PC-9 (cell line): ENCODE measurements around the gene TMEM43. TPM values are rescaled to one million over a fixed set of nuclear protein-coding genes. Genes with fewer than 3 reads are reported as not detected.

ENCODE experiments used
- BruUV-seq: library from RNA; stranded (reverse); fragments of 400-500 nt; replicated peaks from 2 replicates; lab custom pipeline; 2021; lab: Mats Ljungman, UMichigan
- CTCF ChIA-PET: fragments of 300-600 bp; sonication (Branson Sonifier 250); formaldehyde crosslinking; loops from one replicate; lab custom pipeline; 2022; ENCODE audit warnings: antibody characterized with exemption; lab: Charles Lee
- POLR2A ChIA-PET: fragments of 300-600 bp; sonication (Branson Sonifier 250); formaldehyde crosslinking; loops from one replicate; lab custom pipeline; 2022; ENCODE audit warnings: antibody characterized with exemption; ENCODE audit not compliant: unreplicated experiment; lab: Charles Lee
- DNase-seq, 2 experiments: peaks; one replicate each; pipeline versions ENCODE4 v3.0.0 to v3.0.0-alpha.2; 2015 to 2022; ENCODE audit warnings: mixed read lengths in 1 of 2
- H2AFZ ChIP-seq: fragments of 200-600 bp; sonication (generic); 2 replicates; pipeline ENCODE4 v1.8.1; 2017; ENCODE audit warnings: antibody characterized with exemption
- H3F3A ChIP-seq: fragments of 200-600 bp; sonication (generic); 2 replicates; pipeline ENCODE4 v1.8.1; 2017; ENCODE audit warnings: antibody characterized with exemption, mild to moderate bottlenecking, low read depth; ENCODE audit not compliant: insufficient read depth
- H3K27ac ChIP-seq: fragments of 200-600 bp; sonication (generic); 2 replicates; pipeline ENCODE4 v1.6.1; 2016; ENCODE audit warnings: mixed run types
- H3K27me3 ChIP-seq: fragments of 200-600 bp; sonication (generic); 2 replicates; pipeline ENCODE4 v1.6.1; 2016; ENCODE audit warnings: low read depth, mixed run types; ENCODE audit not compliant: insufficient read depth
- H3K36me3 ChIP-seq: fragments of 200-600 bp; sonication (generic); 2 replicates; pipeline ENCODE4 v1.6.1; 2016; ENCODE audit warnings: low read depth, mixed run types
- H3K4me1 ChIP-seq: fragments of 200-600 bp; sonication (generic); replicated peaks from 2 replicates; pipeline ENCODE4 v1.6.1; 2016; ENCODE audit warnings: mixed run types; ENCODE audit not compliant: insufficient read depth
- H3K4me2 ChIP-seq: fragments of 200-600 bp; sonication (generic); 2 replicates; pipeline ENCODE4 v1.6.1; 2017; ENCODE audit warnings: mixed run types
- H3K4me3 ChIP-seq: fragments of 200-600 bp; sonication (generic); 2 replicates; pipeline ENCODE4 v1.6.1; 2016; ENCODE audit warnings: mixed run types
- H3K79me2 ChIP-seq: fragments of 200-600 bp; sonication (generic); 2 replicates; pipeline ENCODE4 v1.6.1; 2017; ENCODE audit warnings: low read depth, mixed run types
- H3K9me2 ChIP-seq: fragments of 200-600 bp; sonication (generic); 2 replicates; pipeline ENCODE4 v1.8.1; 2017; ENCODE audit warnings: mild to moderate bottlenecking; ENCODE audit not compliant: insufficient read depth
- H3K9me3 ChIP-seq: fragments of 200-600 bp; sonication (generic); 2 replicates; pipeline ENCODE4 v1.8.1; 2016; ENCODE audit warnings: low read depth; ENCODE audit not compliant: insufficient read depth
- H4K20me1 ChIP-seq: fragments of 200-600 bp; sonication (generic); 2 replicates; pipeline ENCODE4 v1.8.1; 2017; ENCODE audit not compliant: insufficient read depth
- EZH2 ChIP-seq: fragments of 200-600 bp; sonication (generic); IDR thresholded peaks from 2 replicates; pipeline ENCODE4 v1.8.0; 2017; ENCODE audit warnings: antibody characterized with exemption, low read depth
- intact Hi-C: fragments of 100-400 bp; cut with micrococcal nuclease; formaldehyde crosslinking; loops from one replicate; pipeline ENCODE4 v1.10.0; 2022; ENCODE audit not compliant: unreplicated experiment
- total RNA-seq: library from RNA; stranded (reverse); gene quantifications from 2 replicates; pipeline ENCODE4 v1.2.3, GENCODE V29; 2021
- TF ChIP-seq, protein P1 (sequence below): fragments of 200-600 bp; sonication (generic); conservative IDR thresholded peaks from 2 replicates; pipeline ENCODE4 v1.6.1; 2017; ENCODE audit warnings: mixed run types, antibody characterized with exemption, mild to moderate bottlenecking, moderate library complexity

The TMEM43 gene
- total RNA-seq, 1 experiment from 2014 or later, result 64.7 TPM

DNA sequence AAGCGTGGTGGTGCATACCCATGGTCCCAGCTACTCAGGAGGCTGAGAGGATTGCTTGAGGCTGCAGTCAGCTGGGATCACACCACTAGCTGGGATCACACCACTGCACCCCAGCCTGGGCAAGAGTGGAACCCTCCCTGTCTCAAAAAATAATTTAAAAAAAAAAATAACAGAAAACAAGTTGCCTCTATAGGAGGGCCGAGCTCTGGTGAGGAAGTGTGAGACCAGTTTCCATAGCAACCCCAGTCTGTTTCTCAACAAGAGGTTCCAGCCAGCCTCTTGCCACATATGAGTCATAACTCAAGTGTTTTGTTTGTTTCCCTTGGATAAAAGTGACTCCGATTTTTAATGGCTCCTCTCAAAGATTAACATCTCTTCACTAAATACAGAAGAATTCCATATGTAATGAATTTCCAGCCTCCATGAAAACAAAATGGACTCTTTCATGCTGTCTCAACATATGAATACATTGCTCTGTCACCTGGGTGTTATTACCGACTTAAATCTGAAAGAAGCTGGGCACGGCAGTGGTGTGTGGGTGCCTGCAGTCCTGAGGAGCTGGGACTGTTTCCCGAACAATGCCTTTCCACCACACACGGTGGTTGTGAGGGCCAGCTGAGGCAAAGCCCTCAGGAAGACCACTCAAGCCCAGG is 19.7 kb downstream of the TMEM43 start:
- Histone ChIP-seq H3K4me3 (peak overlapping the region; percentile 51), H3F3A (peaks cover 37% of the 10 kb centered on the region), H3K9me3 (no peaks in the 10 kb centered on the region), H3K27me3 (no peaks in the 10 kb centered on the region), H3K4me2 (peak overlapping the region; percentile 88), H3K79me2 (no peaks in the 10 kb centered on the region), H3K9me2 (no peaks in the 10 kb centered on the region), H3K4me1 (peaks cover 44% of the 10 kb centered on the region), H3K36me3 (peaks cover 19% of the 10 kb centered on the region), H4K20me1 (no peaks in the 10 kb centered on the region), H3K27ac (peak overlapping the region; percentile 88), H2AFZ (peak overlapping the region; percentile 5; the same call in 1 of the 2 replicates)
- ChIA-PET CTCF (interaction anchor here (0.6 kb wide), 1 partner anchor 136 kb away, joined by 3 read pairs; no protein-coding TSS in a partner anchor), POLR2A (interaction anchor here (0.5 to 1.3 kb wide), 8 partner anchors 14 to 1501 kb away, joined by 3 to 16 read pairs (median 8); partner anchors contain the start of genes CHCHD4, LSM3 and TMEM43)
- TF ChIP-seq, protein P1, sequence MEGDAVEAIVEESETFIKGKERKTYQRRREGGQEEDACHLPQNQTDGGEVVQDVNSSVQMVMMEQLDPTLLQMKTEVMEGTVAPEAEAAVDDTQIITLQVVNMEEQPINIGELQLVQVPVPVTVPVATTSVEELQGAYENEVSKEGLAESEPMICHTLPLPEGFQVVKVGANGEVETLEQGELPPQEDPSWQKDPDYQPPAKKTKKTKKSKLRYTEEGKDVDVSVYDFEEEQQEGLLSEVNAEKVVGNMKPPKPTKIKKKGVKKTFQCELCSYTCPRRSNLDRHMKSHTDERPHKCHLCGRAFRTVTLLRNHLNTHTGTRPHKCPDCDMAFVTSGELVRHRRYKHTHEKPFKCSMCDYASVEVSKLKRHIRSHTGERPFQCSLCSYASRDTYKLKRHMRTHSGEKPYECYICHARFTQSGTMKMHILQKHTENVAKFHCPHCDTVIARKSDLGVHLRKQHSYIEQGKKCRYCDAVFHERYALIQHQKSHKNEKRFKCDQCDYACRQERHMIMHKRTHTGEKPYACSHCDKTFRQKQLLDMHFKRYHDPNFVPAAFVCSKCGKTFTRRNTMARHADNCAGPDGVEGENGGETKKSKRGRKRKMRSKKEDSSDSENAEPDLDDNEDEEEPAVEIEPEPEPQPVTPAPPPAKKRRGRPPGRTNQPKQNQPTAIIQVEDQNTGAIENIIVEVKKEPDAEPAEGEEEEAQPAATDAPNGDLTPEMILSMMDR, result no peak
- TF ChIP-seq EZH2, result no peak
- no TSS peak for BruUV-seq
- intact Hi-C loops, result loop anchor here (1.0 to 2.0 kb wide), 3 partner anchors 19 to 248 kb away; partner anchors contain the start of genes LSM3, TMEM43 and XPC
- DNase-seq, result peak; percentile 74 to 96

DNA sequence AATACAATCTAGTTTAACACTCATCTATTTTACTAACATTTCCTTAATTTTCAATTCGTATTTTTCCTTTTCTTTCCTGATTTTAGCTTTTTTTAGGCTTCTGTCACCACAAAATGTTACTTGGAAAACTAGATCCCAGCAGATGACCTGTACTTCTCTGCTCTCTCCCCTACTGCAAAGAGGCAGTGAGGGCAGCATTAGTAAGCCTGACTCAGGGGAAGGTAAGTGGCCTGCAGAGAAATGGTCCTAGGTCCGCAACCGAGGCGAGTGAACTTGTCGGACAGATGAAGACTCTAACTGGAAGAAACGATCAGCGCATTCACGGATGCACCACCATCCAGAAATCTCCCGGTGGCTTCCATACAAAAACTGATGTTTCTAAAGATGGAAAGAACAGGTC is 20.4 kb downstream of the TMEM43 start:
- Histone ChIP-seq H3K9me3 (no peaks in the 10 kb centered on the region), H3F3A (peaks cover 37% of the 10 kb centered on the region), H3K4me2 (peak overlapping the region; percentile 88), H3K4me1 (peaks cover 44% of the 10 kb centered on the region), H4K20me1 (no peaks in the 10 kb centered on the region), H3K4me3 (peak overlapping the region; percentile 51; the same call in 1 of the 2 replicates), H3K36me3 (peaks cover 19% of the 10 kb centered on the region), H3K79me2 (no peaks in the 10 kb centered on the region), H3K9me2 (no peaks in the 10 kb centered on the region), H3K27me3 (no peaks in the 10 kb centered on the region), H3K27ac (peak overlapping the region; percentile 88), H2AFZ (no peak overlapping the region)
- ChIA-PET POLR2A (interaction anchor here (0.5 to 1.3 kb wide), 6 partner anchors 20 to 730 kb away, joined by 3 to 16 read pairs (median 7); partner anchors contain the start of genes CHCHD4, LSM3 and TMEM43), CTCF (interaction anchor here (0.6 kb wide), 1 partner anchor 135 kb away, joined by 3 read pairs; no protein-coding TSS in a partner anchor)
- TF ChIP-seq, protein P1, result no peak
- no peak for TF ChIP-seq EZH2
- no TSS peak for BruUV-seq
- intact Hi-C loops, result loop anchor here (2.0 kb wide), 1 partner anchor 34 kb away; the partner anchor contains the start of genes LSM3 and XPC
- no peak for DNase-seq

DNA sequence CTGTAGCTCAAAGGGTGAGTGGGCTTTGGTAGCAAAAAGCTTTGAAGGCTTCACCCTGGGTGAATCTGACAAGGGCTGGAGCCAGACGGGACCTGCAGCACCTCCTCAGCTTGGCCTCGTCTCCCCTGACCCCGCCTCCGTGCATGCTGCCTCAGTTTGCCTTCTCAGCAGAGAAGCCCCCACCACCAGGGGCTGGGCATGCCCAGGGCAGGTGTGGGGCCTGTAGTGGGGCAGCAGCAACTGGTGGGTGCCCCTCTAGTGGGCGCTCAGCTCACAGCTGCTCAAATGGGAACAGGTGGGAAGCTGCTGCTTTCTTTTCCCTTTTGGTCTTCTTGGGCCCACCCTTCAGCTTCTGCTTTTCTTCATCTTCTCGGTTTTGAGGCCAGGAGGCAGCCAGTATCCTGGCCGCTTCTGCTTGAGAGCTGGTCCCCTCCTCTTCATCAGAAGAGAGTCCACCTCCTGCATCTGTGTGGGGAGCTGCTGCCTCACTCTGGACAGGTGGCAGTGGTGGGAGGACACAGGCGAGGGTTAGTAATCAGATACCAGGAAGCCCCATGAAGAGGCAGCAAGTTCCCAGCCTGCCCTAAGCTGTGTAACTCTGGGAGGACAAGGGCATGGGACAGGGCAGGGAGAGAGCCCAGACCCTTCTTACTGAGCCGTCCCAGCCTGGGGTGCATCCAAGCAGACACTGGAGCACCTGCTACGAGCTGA is 21.0 kb downstream of the TMEM43 start:
- peaks cover 19% of the 10 kb centered on the region for H3K36me3 ChIP-seq
- no peaks in the 10 kb centered on the region for H3K27me3 ChIP-seq
- H3K9me3 ChIP-seq, result no peaks in the 10 kb centered on the region
- no peaks in the 10 kb centered on the region for H3K79me2 ChIP-seq
- peaks cover 37% of the 10 kb centered on the region for H3F3A ChIP-seq
- no peaks in the 10 kb centered on the region for H4K20me1 ChIP-seq
- ChIA-PET CTCF (interaction anchor here (0.6 to 1.0 kb wide), 5 partner anchors 22 to 261 kb away, joined by 3 to 4 read pairs (median 3); no protein-coding TSS in a partner anchor), POLR2A (interaction anchor here (0.5 to 1.3 kb wide), 5 partner anchors 20 to 1688 kb away, joined by 3 to 16 read pairs (median 6); partner anchors contain the start of genes CHCHD4 and TMEM43)
- H3K27ac ChIP-seq, result peak overlapping the region; percentile 88
- peak overlapping the region; percentile 88 for H3K4me2 ChIP-seq
- H3K9me2 ChIP-seq, result no peaks in the 10 kb centered on the region
- no TSS peak for BruUV-seq
- no peak overlapping the region for H2AFZ ChIP-seq
- intact Hi-C loops, result loop anchor here (2.0 kb wide), 1 partner anchor 33 kb away; the partner anchor contains the start of genes LSM3 and XPC
- TF ChIP-seq EZH2, result no peak
- H3K4me1 ChIP-seq, result peaks cover 44% of the 10 kb centered on the region
- DNase-seq, result no peak
- H3K4me3 ChIP-seq, result peak overlapping the region; percentile 51; the same call in 1 of the 2 replicates
